ENCODE measurements around the gene PKP3. TPM values are rescaled to one million over a fixed set of nuclear protein-coding genes. Genes with fewer than 3 reads are reported as not detected.
A peak's percentile ranks its signal among the peaks of the same experiment; 100 is the strongest.

The PKP3 gene
- total and polyA plus RNA-seq, 7 donors, result 0.10 to 0.75 (median 0.15) TPM; not detected in 2

DNA sequence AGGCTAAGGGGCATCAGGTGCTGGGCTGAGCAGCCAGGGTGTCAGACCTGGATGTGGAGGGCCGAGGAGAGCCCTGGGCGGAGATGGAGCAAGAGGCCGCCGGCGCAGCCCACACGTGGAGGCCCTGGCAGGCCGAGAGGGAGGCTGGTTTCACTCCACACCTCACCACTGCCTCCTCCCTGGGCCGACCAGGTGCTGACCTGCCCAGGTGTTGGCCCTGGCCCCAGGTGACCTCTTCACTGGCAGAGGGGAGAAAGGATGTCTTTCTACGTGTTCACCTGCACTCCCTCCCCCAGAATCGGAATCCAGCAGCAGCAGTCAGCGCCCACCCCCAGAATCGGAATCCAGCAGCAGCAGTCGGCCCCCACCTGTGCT, 47.0 kb downstream of the PKP3 start:
- 48 to 57% (median 54%) methylated on average over 13 of the region's 13 CpGs for whole genome bisulfite sequencing, 3 donors
- intact Hi-C loops (cut with DNase I), result no loop called here

DNA sequence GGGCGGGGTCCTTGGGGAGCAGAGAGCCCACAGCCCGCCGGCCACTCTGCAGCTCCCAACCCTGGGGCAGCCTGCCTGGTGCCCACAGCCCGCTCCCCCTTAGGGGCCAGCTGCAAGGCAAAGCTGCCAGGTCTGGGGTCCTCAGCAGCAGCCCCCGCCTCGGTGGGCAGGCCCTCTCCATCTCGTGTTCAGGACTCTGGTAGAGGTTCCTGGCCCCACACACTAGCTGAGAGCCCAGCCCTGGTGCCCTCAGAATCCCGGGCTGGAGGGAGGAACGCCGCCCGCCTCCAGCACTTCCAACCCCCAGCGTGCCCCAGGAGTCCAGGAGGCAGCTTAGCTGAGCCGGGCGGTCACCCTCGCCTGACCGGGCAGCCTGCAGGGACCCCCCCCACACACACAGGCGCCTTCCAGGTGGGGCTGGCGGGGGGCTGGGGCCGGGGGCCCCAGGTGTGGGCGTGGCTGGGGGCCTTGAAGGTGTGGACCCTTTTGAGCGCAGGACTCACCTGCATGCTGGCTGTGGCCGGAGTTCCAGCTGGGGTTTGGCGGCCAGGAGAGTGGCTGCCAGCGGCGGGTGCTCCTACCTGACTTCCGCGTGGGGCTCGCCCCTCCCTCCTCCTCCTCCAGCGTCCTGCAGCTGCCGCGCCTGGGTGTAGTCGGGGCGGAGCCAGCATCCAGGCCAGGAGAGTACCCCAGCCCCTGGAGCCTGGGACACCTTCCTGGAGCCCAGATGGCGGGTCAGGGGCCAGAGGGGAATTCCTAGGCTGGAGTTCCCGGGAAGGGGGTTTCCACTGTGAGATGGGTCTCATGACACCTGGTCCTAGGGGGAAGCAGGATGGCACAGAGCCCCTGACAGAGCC, 47.6 kb downstream of the PKP3 start, which contains the start of gene ANO9:
ANO9 (minus strand) TSS at position 594 of the 857 bp plus-strand sequence; CDS start at position 509, 85 bp downstream.
- H3K9me3 ChIP-seq, result no peaks in the 10 kb centered on the region
- WGBS, 3 donors, result 12 to 14% (median 13%) methylated on average over 29 to 35 of the region's 35 CpGs
- H3K4me1 ChIP-seq, result no peaks in the 10 kb centered on the region
- ATAC-seq (no peak), DNase-seq (peak; percentile 16 to 46)
- H3K27ac ChIP-seq, result no peak within 1 kb of the TSS
- peaks cover 0 to 53% (median 26%) of the 10 kb centered on the region in 3 donors for H3K27me3 ChIP-seq (ENCODE audit: insufficient read depth in 3 of 3, low read length in 2 of 3)
- intact Hi-C loops (cut with DNase I), result no loop called here
- TF ChIP-seq, protein P1, sequence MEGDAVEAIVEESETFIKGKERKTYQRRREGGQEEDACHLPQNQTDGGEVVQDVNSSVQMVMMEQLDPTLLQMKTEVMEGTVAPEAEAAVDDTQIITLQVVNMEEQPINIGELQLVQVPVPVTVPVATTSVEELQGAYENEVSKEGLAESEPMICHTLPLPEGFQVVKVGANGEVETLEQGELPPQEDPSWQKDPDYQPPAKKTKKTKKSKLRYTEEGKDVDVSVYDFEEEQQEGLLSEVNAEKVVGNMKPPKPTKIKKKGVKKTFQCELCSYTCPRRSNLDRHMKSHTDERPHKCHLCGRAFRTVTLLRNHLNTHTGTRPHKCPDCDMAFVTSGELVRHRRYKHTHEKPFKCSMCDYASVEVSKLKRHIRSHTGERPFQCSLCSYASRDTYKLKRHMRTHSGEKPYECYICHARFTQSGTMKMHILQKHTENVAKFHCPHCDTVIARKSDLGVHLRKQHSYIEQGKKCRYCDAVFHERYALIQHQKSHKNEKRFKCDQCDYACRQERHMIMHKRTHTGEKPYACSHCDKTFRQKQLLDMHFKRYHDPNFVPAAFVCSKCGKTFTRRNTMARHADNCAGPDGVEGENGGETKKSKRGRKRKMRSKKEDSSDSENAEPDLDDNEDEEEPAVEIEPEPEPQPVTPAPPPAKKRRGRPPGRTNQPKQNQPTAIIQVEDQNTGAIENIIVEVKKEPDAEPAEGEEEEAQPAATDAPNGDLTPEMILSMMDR (IDR thresholded peaks at IDR 0.05), result no peak
- no peaks in the 10 kb centered on the region for H3K36me3 ChIP-seq (ENCODE audit: insufficient read depth in 1 of 2, low read depth in 1 of 2)
- H3K4me3 ChIP-seq, result no peak within 1 kb of the TSS

More for the DNA sequence above, 47.0 kb downstream of the PKP3 start:
- TF ChIP-seq, protein P1 (IDR thresholded peaks at IDR 0.05), result no peak
- no peaks in the 10 kb centered on the region for H3K36me3 ChIP-seq (ENCODE audit: insufficient read depth in 1 of 2, low read depth in 1 of 2)
- peaks cover 0 to 53% (median 26%) of the 10 kb centered on the region in 3 donors for H3K27me3 ChIP-seq (ENCODE audit: insufficient read depth in 3 of 3, low read length in 2 of 3)
- no peaks in the 10 kb centered on the region for H3K9me3 ChIP-seq
- no peak overlapping the region for H3K4me3 ChIP-seq
- ATAC-seq (no peak), DNase-seq (peak; percentile 18 to 42)
- H3K4me1 ChIP-seq, result no peaks in the 10 kb centered on the region
- H3K27ac ChIP-seq, result no peak overlapping the region

DNA sequence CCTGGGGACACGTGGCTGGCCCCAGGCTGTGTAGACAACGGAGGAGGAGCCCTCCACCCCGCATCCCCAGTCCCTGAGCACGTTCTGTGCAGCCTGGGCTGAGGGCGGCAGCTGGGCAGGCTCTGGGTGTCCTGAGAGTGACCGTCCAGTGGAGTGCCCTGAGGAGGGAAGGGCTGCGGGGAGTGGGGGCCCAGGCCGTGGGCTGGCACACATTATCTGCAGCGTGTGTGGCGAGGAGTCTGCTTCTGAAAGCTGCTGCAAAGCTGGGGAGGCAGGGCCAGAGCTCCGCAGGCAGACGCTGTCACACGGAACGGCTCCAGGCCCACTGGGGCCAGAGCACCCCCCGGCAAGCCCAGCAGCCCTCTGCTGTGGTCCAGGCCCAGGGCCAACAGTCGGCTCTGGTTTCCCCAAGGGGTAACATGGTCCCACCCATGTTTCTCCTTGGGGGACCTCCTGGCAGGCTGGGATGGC, 48.6 kb downstream of the PKP3 start:
- H3K9me3 ChIP-seq, result no peaks in the 10 kb centered on the region
- intact Hi-C loops (cut with DNase I), result no loop called here
- H3K4me1 ChIP-seq, result no peaks in the 10 kb centered on the region
- no peak overlapping the region for H3K27ac ChIP-seq
- TF ChIP-seq, protein P1 (IDR thresholded peaks at IDR 0.05), result no peak
- no peak overlapping the region for H3K4me3 ChIP-seq
- H3K36me3 ChIP-seq (ENCODE audit: insufficient read depth in 1 of 2, low read depth in 1 of 2), result no peaks in the 10 kb centered on the region
- DNase-seq (peak; percentile 10 to 51), ATAC-seq (no peak)
- WGBS, 3 donors, result 27 to 38% (median 38%) methylated on average over 15 to 16 of the region's 16 CpGs
- peaks cover 0 to 53% (median 24%) of the 10 kb centered on the region in 3 donors for H3K27me3 ChIP-seq (ENCODE audit: insufficient read depth in 3 of 3, low read length in 2 of 3)

DNA sequence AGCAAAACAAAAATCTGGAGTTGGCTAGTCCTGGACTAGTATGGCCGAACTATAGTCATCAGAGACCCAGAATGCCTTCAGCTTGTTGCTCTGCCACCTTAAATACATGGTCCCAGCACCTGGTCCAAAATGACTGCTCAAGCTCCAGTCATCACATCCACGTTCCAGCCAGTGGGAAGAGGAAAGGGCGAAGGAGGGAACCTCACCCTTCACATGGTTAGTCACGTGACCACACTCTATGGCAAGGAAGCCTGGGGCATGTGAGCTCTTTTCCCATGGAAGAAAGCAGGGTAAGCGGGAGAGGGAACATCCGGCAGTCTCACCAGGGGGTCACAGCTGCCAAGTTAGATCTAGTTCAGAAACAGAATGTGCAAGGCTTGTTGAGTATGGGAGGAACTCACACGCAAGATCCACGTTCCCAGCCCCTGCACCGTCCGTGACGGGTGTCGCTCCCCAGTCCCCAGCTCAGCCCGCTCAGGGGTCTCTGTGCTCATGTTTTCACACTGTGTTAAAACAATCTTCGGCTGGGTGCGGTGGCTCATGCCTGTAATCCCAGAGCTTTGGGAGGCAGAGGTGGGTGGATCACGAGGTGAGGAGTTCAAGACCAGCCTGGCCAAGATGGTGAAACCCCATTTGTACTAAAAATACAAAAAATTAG, 49.7 kb downstream of the PKP3 start:
- WGBS, 3 donors, result 45 to 56% (median 54%) methylated on average over 16 of the region's 16 CpGs
- TF ChIP-seq, protein P1 (IDR thresholded peaks at IDR 0.05), result no peak
- no peak overlapping the region for H3K4me3 ChIP-seq
- no peak for ATAC-seq
- no peak overlapping the region for H3K27ac ChIP-seq
- no peaks in the 10 kb centered on the region for H3K36me3 ChIP-seq (ENCODE audit: insufficient read depth in 1 of 2, low read depth in 1 of 2)
- intact Hi-C loops (cut with DNase I), result no loop called here
- DNase-seq, result peak in 1 of 2 donors; percentile 47
- H3K4me1 ChIP-seq, result peaks cover 4% of the 10 kb centered on the region
- peaks cover 0 to 53% (median 22%) of the 10 kb centered on the region in 3 donors for H3K27me3 ChIP-seq (ENCODE audit: insufficient read depth in 3 of 3, low read length in 2 of 3)
- no peaks in the 10 kb centered on the region for H3K9me3 ChIP-seq

Data from psoas muscle (tissue), 8 donors.